ENCODE results near the gene CUX1.
"Not testable (repeated sequence)": the region's sequence is repeated elsewhere in the genome, so short reads cannot be mapped to it uniquely, and the experiment has no call there.

CUX1 gene

DNA sequence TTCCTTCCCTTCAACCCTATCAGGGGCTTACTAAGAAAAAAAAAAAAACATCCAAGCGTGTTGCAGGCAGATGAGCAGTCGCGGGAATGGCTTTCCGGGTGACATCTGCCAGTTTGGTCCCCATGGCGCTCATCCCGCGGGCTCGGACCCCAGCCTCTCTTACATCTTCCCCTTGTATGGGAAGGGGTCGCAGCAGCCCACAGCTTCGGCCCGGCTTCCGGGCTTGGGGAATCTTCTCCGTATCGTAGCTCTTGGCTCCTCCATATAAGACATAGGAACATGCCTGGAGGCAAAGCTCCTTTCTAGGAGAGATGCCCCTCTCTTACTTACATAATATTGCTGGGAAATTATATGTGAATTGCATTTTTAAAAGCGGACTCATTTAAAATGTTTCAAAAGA is 99.5 kb downstream of the CUX1 start:
- DNase-seq (ENCODE audit: low read depth, low spot score), result no peak

DNA sequence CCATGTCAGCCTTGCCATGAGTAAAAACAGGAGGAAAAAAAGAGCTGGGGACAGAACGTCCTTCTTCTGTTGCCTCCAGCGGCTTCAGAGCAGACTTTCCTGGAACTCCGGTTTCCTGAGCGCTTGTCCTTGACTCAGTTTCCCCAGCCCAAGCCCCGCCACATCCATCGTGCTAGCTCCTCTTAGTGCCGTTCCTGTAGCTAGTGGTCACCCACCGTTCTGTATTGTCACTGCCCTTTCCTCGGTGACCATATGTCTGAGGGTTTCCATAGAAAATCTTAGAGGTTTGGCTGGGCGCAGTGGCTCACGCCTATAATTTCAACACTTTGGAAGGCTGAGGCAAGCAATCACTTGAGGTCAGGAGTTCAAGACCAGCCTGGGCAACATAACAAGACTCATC is 100.1 kb downstream of the CUX1 start:
- DNase-seq (ENCODE audit: low read depth, low spot score), result no peak

DNA sequence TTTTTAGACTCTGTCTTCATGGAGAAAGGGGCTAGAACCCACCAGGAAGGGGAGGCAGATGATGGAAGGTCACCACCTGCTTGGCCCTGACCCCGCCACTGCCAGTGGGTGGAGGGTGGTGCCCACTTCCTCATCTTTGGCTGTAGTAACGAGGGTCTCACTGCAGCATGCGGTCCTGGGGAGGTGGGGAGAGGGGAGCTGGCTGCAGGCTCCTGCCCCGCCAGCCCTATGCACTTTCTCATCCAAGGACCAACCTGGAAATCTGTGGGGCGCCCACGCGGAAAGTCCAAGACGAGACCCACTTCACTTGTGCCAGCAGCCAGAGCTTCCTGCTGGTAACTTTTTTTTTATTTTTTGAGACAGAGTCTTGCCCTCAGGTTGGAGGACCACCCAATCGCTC is 101.0 kb downstream of the CUX1 start:
- no peak for DNase-seq (ENCODE audit: low read depth, low spot score)

DNA sequence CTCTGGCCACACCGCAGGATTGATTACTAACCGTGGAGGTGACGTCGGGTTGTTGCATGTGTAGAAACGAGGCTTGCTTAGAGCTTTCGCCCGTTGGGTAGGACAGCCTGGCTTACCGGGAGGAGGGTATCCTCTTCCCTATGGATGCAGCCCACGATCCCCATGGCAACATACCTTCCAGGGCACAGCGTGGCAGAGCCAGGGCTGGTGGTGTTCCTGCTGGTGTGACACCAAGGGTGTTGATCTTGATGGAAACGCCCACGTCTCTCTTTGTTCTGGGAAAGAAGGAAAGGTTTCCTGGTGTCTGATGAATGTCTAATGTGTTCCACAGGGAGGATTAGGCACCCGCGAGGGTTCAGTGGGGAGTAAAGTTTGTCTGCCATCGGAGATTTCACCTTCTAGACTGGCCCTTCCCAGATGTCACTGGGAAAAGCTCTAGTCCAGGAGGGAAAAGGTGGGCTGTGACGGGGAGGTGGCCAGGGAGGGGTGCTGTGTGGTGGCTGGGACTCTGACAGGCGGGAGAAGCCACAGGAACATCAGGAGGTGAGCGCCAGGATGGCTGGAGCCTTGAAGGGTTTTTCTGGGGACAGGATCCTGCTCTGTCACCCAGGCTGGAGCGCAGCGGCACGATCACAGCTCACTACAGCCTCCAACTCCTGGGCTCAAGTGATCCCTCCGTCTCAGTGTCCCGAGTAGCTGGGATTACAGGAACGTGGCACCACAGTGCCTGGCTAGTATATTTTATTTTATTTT is 102.1 kb downstream of the CUX1 start:
- no peak for DNase-seq (ENCODE audit: low read depth, low spot score)

DNA sequence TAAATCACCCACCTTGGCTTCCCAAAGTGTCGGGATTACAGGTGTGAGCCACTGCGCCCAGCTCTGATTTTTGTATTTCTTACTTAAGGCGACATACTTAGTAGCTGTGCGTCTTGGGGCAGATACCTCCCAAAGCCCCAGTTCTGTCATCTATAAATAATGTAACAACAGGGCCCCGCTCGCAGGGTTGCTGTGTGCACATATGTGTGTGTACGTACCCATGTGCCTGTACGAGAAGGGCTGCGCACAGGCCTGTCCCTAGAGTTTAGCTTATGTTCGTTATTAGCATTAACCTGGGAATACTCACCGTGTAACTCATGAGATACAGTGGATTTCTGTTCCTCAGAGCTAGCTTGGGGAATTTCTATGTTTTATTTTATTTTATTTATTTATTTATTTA is 103.6 kb downstream of the CUX1 start:
- no peak for DNase-seq (ENCODE audit: low read depth, low spot score)

DNA sequence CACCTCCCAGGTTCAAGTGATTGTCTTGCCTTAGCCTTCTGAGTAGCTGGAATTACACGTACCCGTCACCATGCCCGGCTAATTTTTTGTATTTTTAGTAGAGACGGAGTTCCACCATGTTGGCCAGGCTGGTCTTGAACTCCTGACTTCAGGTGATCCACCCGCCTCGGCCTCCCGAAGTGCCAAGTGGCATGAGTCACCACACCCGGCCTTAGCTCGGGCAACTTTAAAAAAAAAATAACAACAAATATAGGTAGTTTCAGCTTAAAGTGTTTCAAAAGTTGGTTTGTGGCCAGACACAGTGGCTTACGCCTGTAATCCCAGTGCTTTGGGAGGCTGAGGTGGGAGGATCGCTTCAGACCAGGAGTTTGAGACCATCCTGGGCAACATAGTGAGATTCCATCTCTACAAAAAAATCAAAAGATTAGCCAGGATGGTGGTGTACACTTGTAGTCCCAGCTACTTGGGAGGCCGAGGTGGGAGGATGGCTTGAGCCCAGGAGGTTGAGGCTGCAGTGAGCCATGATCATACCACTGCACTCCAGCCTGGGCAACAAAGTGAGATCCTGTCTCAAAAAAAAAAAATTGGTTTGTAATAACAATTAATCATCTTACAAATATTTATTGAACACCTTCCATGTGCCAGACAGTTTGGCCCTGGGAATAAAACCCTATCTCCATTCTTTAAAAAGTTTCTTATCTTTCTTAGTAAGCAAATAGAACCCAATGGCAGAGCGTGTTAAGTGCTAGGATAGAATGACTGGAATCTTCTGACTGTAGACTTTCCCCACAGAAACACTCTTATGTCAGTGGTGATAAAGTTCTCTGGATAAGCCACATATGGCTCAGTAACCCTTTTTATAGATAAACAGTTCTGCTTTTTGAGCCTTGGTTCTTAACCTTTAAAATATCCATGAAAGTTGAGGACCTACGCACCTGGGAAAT is 104.4 kb downstream of the CUX1 start:
- DNase-seq (ENCODE audit: low read depth, low spot score), result peak; percentile 51

DNA sequence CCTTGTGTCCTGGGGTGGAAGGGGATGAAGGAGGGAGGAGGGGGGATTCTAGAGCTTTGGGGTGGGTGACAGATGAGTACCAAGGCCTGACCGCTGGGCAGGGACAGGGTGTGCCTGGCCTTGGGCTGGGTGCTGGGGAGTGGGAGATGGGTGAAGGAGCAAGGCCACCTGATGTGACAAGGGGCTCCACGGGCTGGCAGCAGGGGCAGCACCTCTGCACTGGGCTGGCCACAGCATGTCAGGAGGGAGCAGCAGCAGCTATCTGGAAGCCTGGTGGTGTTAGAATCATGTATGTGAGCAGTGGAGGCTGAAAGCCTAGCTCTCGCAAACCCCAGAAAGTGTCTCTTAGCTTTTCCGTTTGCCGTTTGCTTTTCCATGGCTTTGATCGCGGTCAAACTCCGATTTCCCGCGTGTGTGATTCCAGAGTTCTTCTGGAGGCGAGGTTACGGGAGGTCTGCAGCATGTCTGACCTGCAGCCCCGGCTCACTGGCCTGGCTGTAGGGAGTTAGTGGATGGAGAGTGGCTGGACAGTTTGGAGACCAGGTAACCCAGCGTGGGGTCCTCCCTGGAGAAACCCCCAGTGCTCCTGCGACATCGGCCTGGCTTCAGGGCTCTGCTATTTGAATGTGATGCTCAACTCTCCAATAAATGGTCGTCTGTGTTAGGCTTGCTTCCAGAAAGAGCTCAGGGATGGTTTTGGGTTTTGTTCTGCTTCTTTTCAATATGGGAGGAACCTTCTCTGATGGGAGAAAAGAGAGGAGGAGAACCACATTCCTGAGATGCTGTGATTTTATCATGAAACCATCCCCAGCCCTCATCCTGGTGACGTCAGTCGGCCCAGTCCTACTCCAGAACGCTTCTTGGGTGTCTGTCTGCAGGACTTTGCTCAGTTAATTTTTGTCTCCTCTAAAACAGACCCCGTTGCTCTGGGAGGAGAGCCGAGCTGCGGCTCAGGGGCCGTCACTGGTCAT is 105.5 kb downstream of the CUX1 start:
- DNase-seq (ENCODE audit: low read depth, low spot score), result peak; percentile 39

DNA sequence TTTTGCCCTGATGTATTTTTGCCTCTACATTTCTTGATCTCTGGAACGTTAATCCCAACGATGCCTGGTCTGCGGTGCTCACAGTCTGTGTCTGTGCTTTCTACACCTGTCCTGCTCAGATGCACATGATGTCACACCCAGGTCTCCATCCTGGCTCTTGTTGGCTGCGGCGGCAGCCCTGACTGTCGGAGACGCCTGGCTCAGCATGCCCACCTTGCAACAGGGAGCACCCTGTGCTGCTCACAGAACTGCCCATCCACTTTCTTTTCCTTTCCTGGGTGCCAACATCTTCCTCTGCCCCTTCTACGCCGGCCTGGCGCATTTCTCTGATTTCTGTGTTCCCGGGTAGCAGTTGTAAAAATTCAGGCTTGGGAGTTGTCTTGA is 106.2 kb downstream of the CUX1 start:
- no peak for DNase-seq (ENCODE audit: low read depth, low spot score)

DNA sequence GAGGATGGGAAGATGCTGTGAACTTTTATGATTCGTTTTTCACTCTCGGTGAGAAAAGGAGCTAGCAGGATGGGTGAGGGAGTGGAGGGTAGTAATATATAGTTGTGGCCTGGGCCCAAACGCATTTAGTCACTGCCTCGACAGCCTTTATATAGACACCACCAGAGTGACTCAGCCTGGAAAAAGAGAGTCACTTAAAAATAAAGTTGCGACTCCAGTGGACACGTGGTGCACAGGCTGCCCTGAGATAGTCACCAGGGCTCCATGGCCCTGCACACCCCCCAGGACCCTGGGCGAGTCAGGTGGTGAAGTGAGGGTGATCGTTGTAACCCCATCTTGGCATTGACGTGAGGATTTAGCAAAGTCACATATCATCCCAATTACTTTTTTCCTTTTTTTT is 106.7 kb downstream of the CUX1 start:
- DNase-seq (ENCODE audit: low read depth, low spot score), result peak; percentile 78

DNA sequence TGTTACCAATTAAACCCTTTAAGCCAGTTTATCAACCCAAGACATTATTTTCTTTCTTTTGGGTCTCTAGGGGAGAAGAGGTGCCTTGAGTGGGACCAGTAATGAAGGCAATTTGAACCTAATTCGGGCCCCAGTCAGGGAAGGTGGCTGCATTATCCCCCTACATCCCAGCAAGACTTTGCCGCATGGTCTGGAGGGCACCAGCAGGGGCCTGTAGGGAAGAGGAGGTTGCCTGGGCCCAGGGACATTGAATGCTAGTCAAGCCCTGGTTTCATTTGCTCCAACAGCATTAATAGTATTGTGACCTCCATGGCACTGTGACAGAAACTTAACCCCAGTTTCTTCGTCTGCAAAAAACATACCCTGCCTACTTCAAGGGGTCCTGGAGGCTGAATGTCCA is 108.8 kb downstream of the CUX1 start:
- DNase-seq (ENCODE audit: low read depth, low spot score), result no peak

DNA sequence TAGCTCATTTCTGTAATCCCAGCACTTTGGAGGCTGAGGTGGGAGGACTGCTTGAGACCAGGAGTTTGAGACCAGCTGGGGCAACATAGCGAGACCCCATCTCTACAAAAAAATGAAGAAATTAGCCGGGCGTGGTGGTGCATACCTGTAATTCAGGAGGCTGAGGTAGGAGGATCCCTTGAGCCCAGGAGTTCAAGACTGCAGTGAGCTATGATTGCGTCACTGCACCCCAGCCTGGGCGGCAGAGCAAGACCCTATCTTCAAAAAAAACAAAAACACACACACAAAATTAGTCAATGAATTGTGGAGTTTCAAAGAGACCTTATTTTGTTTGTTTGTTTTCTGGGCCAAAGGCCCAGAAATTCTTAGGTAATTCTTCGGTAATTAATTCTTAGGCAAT is 110.0 kb downstream of the CUX1 start:
- no peak for DNase-seq (ENCODE audit: low read depth, low spot score)

DNA sequence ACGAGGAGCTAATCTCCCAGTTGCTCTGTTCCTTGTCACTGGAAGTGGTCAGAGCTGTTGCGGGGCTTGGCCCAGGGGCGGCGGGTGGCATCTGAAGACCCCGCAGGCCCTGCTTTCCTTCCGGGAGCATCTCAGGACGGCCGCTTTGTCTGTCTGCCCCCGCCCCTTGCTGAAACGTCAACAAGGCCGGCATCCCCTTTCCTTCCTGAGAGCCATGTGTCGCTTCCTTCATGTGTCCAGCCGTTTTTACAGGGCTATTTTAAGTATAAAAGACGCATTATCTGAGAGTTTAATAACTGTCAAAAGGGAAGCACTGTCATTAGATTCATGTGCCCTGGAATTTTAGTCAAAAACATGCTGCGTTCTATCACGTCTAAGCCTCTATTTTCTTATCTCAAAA is 110.4 kb downstream of the CUX1 start:
- DNase-seq (ENCODE audit: low read depth, low spot score), result no peak

DNA sequence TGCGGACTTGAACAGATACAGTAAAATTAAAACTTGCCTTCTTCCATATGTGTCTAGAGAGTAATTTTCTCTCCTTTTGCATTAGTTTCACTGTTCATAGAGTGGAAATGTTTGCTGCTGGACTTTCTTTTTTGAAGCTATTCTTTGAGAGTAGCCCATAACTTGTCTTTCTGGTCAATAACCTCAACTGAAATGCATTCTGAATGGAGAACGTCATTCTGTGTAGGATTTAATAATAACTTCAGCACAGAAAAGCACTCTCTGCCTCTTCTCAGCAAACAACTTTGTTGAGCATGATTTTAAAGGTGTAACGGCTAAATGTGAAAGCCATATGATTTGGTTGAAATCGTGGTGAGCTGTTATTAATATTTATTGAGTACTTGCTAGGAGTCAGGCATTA is 111.8 kb downstream of the CUX1 start:
- DNase-seq (ENCODE audit: low read depth, low spot score), result no peak

DNA sequence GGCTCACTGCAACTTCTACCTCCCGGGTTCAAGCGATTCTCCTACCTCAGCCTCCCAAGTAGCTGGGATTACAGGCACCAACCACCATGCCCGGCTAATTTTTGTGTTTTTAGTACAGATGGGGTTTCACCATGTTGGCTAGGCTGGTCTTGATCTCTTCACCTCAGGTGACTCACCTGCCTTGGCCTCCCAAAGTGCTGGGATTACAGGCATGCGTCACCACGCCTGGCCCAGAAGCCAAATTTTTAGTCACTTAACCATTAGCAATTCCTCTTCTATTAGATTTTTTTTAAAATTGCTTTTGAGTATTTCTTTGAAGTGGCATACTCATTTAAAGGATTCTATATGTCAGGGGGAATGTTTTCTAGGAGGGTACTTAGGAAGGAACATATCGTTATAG is 112.5 kb downstream of the CUX1 start:
- DNase-seq (ENCODE audit: low read depth, low spot score), result not testable (repeated sequence)

DNA sequence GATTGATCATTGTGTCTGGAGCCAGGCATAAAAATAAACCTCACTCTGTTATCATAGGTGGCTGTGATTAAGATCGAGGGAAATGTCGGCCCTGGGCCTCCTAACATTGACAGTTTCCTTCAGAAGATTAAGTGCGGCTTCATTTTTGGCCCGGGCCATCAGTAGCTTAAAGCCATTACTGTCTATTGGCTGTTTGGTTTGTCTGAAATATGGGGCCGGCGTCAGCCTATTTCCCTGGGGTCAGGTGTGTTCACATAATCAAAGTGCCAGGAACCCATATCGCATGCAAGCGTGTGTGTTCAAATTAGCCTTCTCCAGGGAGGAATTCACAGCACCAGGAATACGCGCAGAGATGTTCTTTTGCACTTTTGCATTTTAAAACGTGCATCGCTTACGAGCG is 114.7 kb downstream of the CUX1 start:
- no peak for DNase-seq (ENCODE audit: low read depth, low spot score)

DNA sequence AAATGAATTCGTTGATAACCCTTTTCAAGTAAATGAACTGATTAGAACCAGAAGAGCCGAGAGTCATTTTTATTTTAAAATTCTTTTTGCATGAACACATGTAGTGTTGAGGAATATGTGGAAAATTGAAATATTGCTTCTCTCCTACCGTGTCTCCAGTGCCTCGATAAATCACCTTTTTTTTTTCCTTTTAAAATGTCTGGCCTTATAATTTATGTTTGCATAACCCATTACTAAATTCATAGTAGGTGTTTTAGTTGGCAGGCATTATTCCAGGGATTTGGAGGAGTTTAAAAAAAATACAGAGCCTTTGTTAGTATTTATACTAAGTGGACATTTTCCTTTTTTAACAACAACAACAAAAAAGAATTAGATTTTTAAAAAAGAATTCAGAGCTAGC is 115.6 kb downstream of the CUX1 start:
- no peak for DNase-seq (ENCODE audit: low read depth, low spot score)

DNA sequence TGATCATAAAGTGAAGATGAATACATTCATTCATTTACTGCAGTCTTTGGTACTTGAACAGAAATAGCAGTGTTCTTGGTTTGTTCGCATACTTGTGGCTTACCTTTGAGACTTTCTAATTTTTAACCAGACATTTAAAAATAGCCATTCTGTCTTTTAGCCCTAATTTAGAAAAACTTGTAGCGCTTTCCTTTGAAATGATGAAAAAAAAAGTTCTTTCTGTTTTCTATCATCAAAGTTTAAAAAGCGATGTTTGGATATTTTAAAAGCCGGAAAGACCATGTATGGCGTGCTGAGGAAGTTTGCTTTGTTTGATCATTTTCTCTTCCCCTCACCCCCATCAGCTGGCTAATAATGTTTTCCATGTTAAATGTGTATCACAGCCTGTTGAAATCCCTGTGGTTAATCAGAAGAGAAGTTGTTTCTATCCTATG is 116.3 kb downstream of the CUX1 start:
- no peak for DNase-seq (ENCODE audit: low read depth, low spot score)

DNA sequence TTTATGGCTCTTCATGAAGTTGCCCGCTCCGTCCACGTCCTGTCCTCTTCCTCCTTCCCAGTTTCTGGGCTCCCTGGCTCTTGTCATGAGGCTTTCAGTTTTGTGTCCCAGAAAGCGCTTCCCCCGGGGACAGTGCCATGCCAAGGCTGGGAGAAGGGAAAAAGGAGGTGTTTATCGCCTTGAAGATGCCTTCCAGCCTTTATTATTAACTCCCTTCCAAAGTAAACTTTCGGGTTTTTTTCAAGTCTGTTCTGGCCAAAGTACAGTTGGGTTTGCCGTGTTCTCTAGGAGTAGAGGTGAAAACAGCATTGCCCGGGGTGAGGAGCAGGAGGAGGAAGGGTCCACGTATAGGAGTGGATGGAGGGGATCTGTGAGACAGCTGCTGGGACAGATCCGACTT is 117.2 kb downstream of the CUX1 start:
- no peak for DNase-seq (ENCODE audit: low read depth, low spot score)

DNA sequence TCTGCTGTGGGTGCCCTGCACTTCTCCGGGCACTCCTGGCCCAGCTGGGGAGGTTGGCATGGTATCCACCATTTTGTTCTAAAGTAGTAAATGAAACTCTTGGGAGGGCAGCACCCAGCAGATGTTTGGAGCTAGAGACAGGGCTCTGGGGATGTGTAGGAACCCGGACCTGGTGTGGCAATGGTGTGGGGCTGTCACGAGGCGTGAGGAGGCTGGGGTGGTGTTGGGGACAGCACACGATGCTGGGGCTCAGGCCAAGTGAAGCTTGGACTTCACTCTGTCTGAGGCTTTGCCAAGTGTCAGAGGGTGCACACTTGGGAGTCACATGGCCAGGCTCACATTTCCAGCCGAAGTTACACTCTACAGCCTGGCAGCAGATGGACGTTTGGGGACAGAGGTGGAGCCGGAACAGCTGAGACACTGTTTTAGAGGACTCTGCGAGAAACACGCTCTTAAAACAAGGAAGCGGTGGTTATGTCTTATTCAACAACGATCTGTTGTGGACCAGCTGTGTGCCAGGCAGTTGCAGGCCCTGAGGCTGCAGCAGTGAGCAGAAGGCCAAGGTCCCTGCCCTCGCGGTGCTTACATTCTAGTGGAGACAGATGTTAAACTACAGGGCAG is 118.2 kb downstream of the CUX1 start:
- DNase-seq (ENCODE audit: low read depth, low spot score), result no peak

DNA sequence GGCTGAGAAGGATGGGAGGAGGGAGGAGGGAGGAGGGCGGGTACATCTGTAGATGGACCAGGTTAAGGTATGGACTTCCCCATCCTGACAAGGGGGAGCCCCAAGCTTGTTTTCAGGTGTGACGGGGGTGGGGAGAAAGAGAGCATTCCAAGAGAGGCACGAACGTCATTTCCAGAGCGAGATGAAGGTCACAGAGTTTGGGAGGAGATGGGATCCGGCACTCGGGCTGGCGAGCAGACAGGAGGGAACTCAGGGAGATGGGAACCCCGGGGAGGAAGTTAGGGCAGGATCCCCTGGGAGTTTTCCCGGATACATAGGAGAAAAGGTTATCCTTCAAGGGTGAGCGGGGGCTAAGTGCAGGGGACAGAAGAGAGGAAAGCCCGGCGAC is 118.8 kb downstream of the CUX1 start:
- no peak for DNase-seq (ENCODE audit: low read depth, low spot score)

DNA sequence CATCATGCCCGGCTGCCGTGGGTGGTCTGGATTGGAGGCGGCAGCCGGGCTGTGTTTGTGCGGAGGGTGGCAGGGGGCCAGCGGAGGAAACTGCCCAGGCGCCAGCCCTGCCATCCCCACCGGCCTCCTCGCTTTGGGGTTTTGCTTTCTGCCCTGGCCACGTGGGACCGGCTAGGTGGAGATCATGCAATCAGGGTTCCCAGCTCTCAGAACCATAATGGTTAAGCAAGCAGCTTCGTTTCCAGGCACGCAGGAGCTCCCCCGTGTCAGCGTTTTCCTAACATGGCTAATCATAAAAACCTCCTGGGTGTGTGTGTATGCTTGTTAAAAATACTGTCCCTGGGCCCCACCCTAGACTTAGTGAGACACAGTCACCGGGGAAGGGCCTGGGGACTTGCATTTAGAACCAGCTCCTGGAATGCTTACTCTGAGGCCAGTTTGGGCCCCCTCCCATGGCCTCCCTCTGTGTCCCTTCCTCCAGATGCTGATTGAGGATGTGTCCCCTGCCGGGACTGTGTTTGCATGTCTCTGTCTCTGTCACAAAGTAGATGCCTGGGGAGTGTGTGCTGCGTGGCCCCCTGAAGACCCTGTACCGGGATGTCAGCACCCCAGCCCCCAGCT is 119.3 kb downstream of the CUX1 start:
- DNase-seq (ENCODE audit: low read depth, low spot score), result peak; percentile 70

Measured in astrocyte of the hippocampus (primary cell).